Activated naive CD8-positive, alpha-beta T cell treated with anti-CD3 and anti-CD28 coated beads, Interleukin-2, amount 10 ng/mL, durations not matched to agents 7 days and 5 days (primary cell): Measurements from ENCODE around the gene ZNF778. TPM values are rescaled to one million over a fixed set of nuclear protein-coding genes. Genes with fewer than 3 reads are reported as not detected.
"Not testable (repeated sequence)": the region's sequence is repeated elsewhere in the genome, so short reads cannot be mapped to it uniquely, and the experiment has no call there.

Source experiments
- ATAC-seq: fragments of 150-1000 bp; cut with Tn5 transposase; one replicate; pipeline ENCODE4 v1.10.0; 2021; ENCODE audit warnings: low read depth, moderate library complexity
- POLR2A ChIA-PET: fragments of 350-600 bp; sonication (Branson Sonifier 250); formaldehyde crosslinking; loops from one replicate; lab custom pipeline; 2021; ENCODE audit warnings: antibody characterized with exemption; lab: Charles Lee
- DNase-seq: peaks from one replicate; pipeline ENCODE4 v3.0.0; 2021
- H3K27ac Mint-ChIP-seq: one replicate; pipeline ENCODE4 v1.8.0; 2022; ENCODE audit warnings: mild to moderate bottlenecking, mixed read lengths
- H3K27me3 Mint-ChIP-seq: one replicate; pipeline ENCODE4 v1.8.0; 2022; ENCODE audit warnings: mild to moderate bottlenecking, moderate library complexity, mixed read lengths
- H3K36me3 Mint-ChIP-seq: one replicate; pipeline ENCODE4 v1.8.0; 2021; ENCODE audit warnings: mild to moderate bottlenecking, mixed read lengths
- H3K4me1 Mint-ChIP-seq: one replicate; pipeline ENCODE4 v1.8.0; 2021; ENCODE audit warnings: mixed read lengths
- H3K4me3 Mint-ChIP-seq: one replicate; pipeline ENCODE4 v1.8.0; 2022; ENCODE audit warnings: mild to moderate bottlenecking, moderate library complexity, mixed read lengths
- H3K9me3 Mint-ChIP-seq: one replicate; pipeline ENCODE4 v1.8.0; 2021; ENCODE audit warnings: mixed read lengths
- total RNA-seq, 2 experiments: library from RNA; stranded (reverse); gene quantifications; one replicate each; pipeline ENCODE4 v1.2.3, GENCODE V29; 2021

Gene ZNF778
- total RNA-seq, 2 experiments from 2014 or later: 9.0 to 10.4 TPM

- POLR2A ChIA-PET: no interaction called here
- Mint-ChIP-seq H3K9me3 (no peaks in the 10 kb centered on the region), H3K27me3 (peaks cover 4% of the 10 kb centered on the region), H3K36me3 (no peaks in the 10 kb centered on the region), H3K4me3 (no peak overlapping the region), H3K4me1 (peaks cover 4% of the 10 kb centered on the region), H3K27ac (no peak overlapping the region)
- no peak for ATAC-seq
- DNase-seq: no peak
These were observed 42.0 kb upstream of the ZNF778 start for GRCh38 chr16:89175280-89176146.

- no peak for ATAC-seq
- POLR2A ChIA-PET: no interaction called here
- H3K36me3 Mint-ChIP-seq: no peaks in the 10 kb centered on the region
These were observed 41.3 kb upstream of the ZNF778 start for GRCh38 chr16:89176147-89176690.

GRCh38 chr16:89176717-89177116 lies 40.8 kb upstream of the ZNF778 start:
- ATAC-seq (no peak), DNase-seq (no peak)
- Mint-ChIP-seq H3K4me1 (peaks cover under 1% of the 10 kb centered on the region), H3K27me3 (peaks cover 2% of the 10 kb centered on the region), H3K36me3 (no peaks in the 10 kb centered on the region), H3K4me3 (no peak overlapping the region), H3K27ac (no peak overlapping the region), H3K9me3 (no peaks in the 10 kb centered on the region)
- POLR2A ChIA-PET: no interaction called here

More at GRCh38 chr16:89176147-89176690, 41.3 kb upstream of the ZNF778 start:
- H3K4me1 Mint-ChIP-seq: no peaks in the 10 kb centered on the region
- no peak overlapping the region for H3K27ac Mint-ChIP-seq
- H3K4me3 Mint-ChIP-seq: no peak overlapping the region
- H3K27me3 Mint-ChIP-seq: peaks cover 2% of the 10 kb centered on the region
- no peak for DNase-seq
- no peaks in the 10 kb centered on the region for H3K9me3 Mint-ChIP-seq

- H3K4me1 Mint-ChIP-seq: peaks cover 1% of the 10 kb centered on the region
- H3K27ac Mint-ChIP-seq: no peak overlapping the region
- no peaks in the 10 kb centered on the region for H3K9me3 Mint-ChIP-seq
- no peak overlapping the region for H3K4me3 Mint-ChIP-seq
- POLR2A ChIA-PET: no interaction called here
- no peak for DNase-seq
- no peak for ATAC-seq
- H3K36me3 Mint-ChIP-seq: no peaks in the 10 kb centered on the region
- H3K27me3 Mint-ChIP-seq: peaks cover 2% of the 10 kb centered on the region
These were observed 40.0 kb upstream of the ZNF778 start for GRCh38 chr16:89177501-89177900.

- POLR2A ChIA-PET: no interaction called here
- ATAC-seq (no peak), DNase-seq (no peak)
- peaks cover 2% of the 10 kb centered on the region for H3K4me1 Mint-ChIP-seq
- no peak overlapping the region for H3K4me3 Mint-ChIP-seq
- H3K36me3 Mint-ChIP-seq: no peaks in the 10 kb centered on the region
- H3K9me3 Mint-ChIP-seq: no peaks in the 10 kb centered on the region
- no peak overlapping the region for H3K27ac Mint-ChIP-seq
- no peaks in the 10 kb centered on the region for H3K27me3 Mint-ChIP-seq
These were observed 38.9 kb upstream of the ZNF778 start for GRCh38 chr16:89178453-89179147.

- H3K4me1 Mint-ChIP-seq: peaks cover 2% of the 10 kb centered on the region
These were observed 38.4 kb upstream of the ZNF778 start for GRCh38 chr16:89179148-89179484.

GRCh38 chr16:89179656-89180315 lies 37.7 kb upstream of the ZNF778 start:
- Mint-ChIP-seq H3K27me3 (peaks cover 3% of the 10 kb centered on the region), H3K36me3 (no peaks in the 10 kb centered on the region), H3K9me3 (no peaks in the 10 kb centered on the region), H3K27ac (no peak overlapping the region), H3K4me3 (no peak overlapping the region), H3K4me1 (peaks cover 2% of the 10 kb centered on the region)
- ATAC-seq: no peak
- POLR2A ChIA-PET: no interaction called here
- no peak for DNase-seq

More at GRCh38 chr16:89179148-89179484, 38.4 kb upstream of the ZNF778 start:
- POLR2A ChIA-PET: no interaction called here
- DNase-seq (no peak), ATAC-seq (no peak)
- Mint-ChIP-seq H3K9me3 (no peaks in the 10 kb centered on the region), H3K27ac (no peak overlapping the region), H3K4me3 (no peak overlapping the region), H3K27me3 (no peaks in the 10 kb centered on the region), H3K36me3 (no peaks in the 10 kb centered on the region)

GRCh38 chr16:89183463-89183862 lies 34.0 kb upstream of the ZNF778 start:
- peaks cover 2% of the 10 kb centered on the region for H3K4me1 Mint-ChIP-seq
- POLR2A ChIA-PET: no interaction called here
- H3K4me3 Mint-ChIP-seq: no peak overlapping the region
- H3K27ac Mint-ChIP-seq: no peak overlapping the region
- peaks cover 3% of the 10 kb centered on the region for H3K27me3 Mint-ChIP-seq
- no peak for ATAC-seq
- H3K36me3 Mint-ChIP-seq: no peaks in the 10 kb centered on the region
- DNase-seq: no peak
- no peaks in the 10 kb centered on the region for H3K9me3 Mint-ChIP-seq

- peaks cover 3% of the 10 kb centered on the region for H3K27me3 Mint-ChIP-seq
- DNase-seq (no peak), ATAC-seq (no peak)
- no peak overlapping the region for H3K4me3 Mint-ChIP-seq
- no peak overlapping the region for H3K27ac Mint-ChIP-seq
- POLR2A ChIA-PET: no interaction called here
- H3K9me3 Mint-ChIP-seq: no peaks in the 10 kb centered on the region
- H3K4me1 Mint-ChIP-seq: peaks cover 2% of the 10 kb centered on the region
- H3K36me3 Mint-ChIP-seq: no peaks in the 10 kb centered on the region
These were observed 33.4 kb upstream of the ZNF778 start for GRCh38 chr16:89183975-89184676.

- POLR2A ChIA-PET: no interaction called here
- H3K4me1 Mint-ChIP-seq: peaks cover 2% of the 10 kb centered on the region
These were observed 32.9 kb upstream of the ZNF778 start for GRCh38 chr16:89184677-89184932.

GRCh38 chr16:89184933-89185794 lies 32.3 kb upstream of the ZNF778 start:
- no peaks in the 10 kb centered on the region for H3K36me3 Mint-ChIP-seq
- ATAC-seq (peak; percentile 23), DNase-seq (no peak)
- peaks cover 2% of the 10 kb centered on the region for H3K4me1 Mint-ChIP-seq
- no peak overlapping the region for H3K4me3 Mint-ChIP-seq
- POLR2A ChIA-PET: no interaction called here
- H3K27me3 Mint-ChIP-seq: peaks cover 3% of the 10 kb centered on the region
- H3K9me3 Mint-ChIP-seq: no peaks in the 10 kb centered on the region
- no peak overlapping the region for H3K27ac Mint-ChIP-seq

More at GRCh38 chr16:89184677-89184932, 32.9 kb upstream of the ZNF778 start:
- no peak overlapping the region for H3K4me3 Mint-ChIP-seq
- H3K36me3 Mint-ChIP-seq: no peaks in the 10 kb centered on the region
- no peak overlapping the region for H3K27ac Mint-ChIP-seq
- DNase-seq (no peak), ATAC-seq (no peak)
- peaks cover 3% of the 10 kb centered on the region for H3K27me3 Mint-ChIP-seq
- H3K9me3 Mint-ChIP-seq: no peaks in the 10 kb centered on the region

GRCh38 chr16:89185887-89186592 lies 31.5 kb upstream of the ZNF778 start:
- H3K4me1 Mint-ChIP-seq, H3K9me3 Mint-ChIP-seq, H3K4me3 Mint-ChIP-seq, H3K36me3 Mint-ChIP-seq, ATAC-seq, H3K27me3 Mint-ChIP-seq, H3K27ac Mint-ChIP-seq, POLR2A ChIA-PET, DNase-seq: not testable (repeated sequence)
